Keratinocyte (primary cell): ENCODE data around the gene POTEH.
"Not testable (repeated sequence)": the region's sequence is repeated elsewhere in the genome, so short reads cannot be mapped to it uniquely, and the experiment has no call there.

ENCODE experiments used
- EZH2 ChIP-seq: IDR thresholded peaks from one replicate; pipeline ENCODE4 v1.6.1; 2012; ENCODE audit warnings: inconsistent platforms, mild to moderate bottlenecking, low read length, moderate library complexity
- TF ChIP-seq, protein P1 (sequence below), 3 experiments: IDR thresholded peaks in 1 of 3; conservative IDR thresholded peaks in 1 of 3; optimal IDR thresholded peaks in 1 of 3; 2 replicates in 2 of 3; 3 replicates in 1 of 3; pipeline versions ENCODE3 to v1.5.1; 2011; ENCODE audit warnings: low read length in 3 of 3, mild to moderate bottlenecking in 3 of 3, moderate library complexity in 2 of 3, control low read depth in 1 of 3, inconsistent platforms in 1 of 3; ENCODE audit not compliant: insufficient read depth in 2 of 3; ENCODE audit errors: extremely low read depth in 1 of 3

DNA sequence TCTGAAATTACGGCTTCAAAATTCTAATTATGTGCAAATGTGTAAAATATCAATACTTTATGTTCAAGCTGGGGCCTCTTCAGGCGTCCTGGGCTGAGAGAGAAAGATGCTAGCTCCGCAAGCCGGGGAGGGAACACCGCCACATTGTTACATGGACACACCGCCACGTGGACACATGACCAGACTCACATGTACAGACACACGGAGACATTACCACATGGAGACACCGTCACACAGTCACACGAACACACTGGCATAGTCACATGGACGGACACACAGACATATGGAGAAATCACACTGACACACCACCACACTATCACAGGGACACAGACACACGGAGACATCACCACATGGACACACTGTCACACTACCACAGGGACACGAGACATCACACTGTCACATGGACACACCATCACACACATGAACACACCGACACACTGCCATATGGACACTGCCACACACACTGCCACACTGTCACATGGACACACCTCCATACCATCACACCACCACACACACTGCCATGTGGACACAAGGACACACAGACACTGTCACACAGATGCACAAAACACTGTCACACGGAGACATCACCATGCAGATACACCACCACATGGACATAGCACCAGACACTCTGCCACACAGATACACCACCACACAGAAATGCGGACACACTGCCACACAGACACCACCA lies 58.0 kb downstream of the POTEH start:
- TF ChIP-seq, protein P1, sequence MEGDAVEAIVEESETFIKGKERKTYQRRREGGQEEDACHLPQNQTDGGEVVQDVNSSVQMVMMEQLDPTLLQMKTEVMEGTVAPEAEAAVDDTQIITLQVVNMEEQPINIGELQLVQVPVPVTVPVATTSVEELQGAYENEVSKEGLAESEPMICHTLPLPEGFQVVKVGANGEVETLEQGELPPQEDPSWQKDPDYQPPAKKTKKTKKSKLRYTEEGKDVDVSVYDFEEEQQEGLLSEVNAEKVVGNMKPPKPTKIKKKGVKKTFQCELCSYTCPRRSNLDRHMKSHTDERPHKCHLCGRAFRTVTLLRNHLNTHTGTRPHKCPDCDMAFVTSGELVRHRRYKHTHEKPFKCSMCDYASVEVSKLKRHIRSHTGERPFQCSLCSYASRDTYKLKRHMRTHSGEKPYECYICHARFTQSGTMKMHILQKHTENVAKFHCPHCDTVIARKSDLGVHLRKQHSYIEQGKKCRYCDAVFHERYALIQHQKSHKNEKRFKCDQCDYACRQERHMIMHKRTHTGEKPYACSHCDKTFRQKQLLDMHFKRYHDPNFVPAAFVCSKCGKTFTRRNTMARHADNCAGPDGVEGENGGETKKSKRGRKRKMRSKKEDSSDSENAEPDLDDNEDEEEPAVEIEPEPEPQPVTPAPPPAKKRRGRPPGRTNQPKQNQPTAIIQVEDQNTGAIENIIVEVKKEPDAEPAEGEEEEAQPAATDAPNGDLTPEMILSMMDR (optimal IDR thresholded peaks at IDR 0.05 in 1 of 3, IDR thresholded peaks at IDR 0.05 in 1 of 3, conservative IDR thresholded peaks at IDR 0.05 in 1 of 3; ENCODE audit: extremely low read depth in 1 of 3, insufficient read depth in 2 of 3, low read length in 3 of 3), result not testable (repeated sequence)
- not testable (repeated sequence) for TF ChIP-seq EZH2
